MCF 10A (cell line): ENCODE measurements around the gene SHTN1. TPM values are rescaled to one million over a fixed set of nuclear protein-coding genes. Genes with fewer than 3 reads are reported as not detected.

Experiments
- BruUV-seq: library from RNA; stranded (reverse); fragments of 400-500 nt; replicated peaks from 2 replicates; lab custom pipeline; 2021; lab: Mats Ljungman, UMichigan
- CTCF ChIA-PET: fragments of 300-600 bp; sonication (Branson Sonifier 250); formaldehyde crosslinking; extraction: SDS; loops from one replicate; lab custom pipeline; 2021; ENCODE audit warnings: antibody characterized with exemption, inconsistent platforms; lab: Yijun Ruan, JAX
- POLR2A ChIA-PET: fragments of 300-600, 350-650 bp; sonication (Branson Sonifier 250); formaldehyde crosslinking; extraction: SDS; loops from one replicate; lab custom pipeline; 2020; ENCODE audit warnings: antibody characterized with exemption, inconsistent platforms; lab: Yijun Ruan, JAX
- DNase-seq: peaks from one replicate; pipeline ENCODE4 v3.0.0-alpha.2; 2018; ENCODE audit not compliant: unreplicated experiment
- H3K27ac Mint-ChIP-seq: one replicate; pipeline ENCODE4 v1.8.0; 2022; ENCODE audit warnings: mild to moderate bottlenecking, low read depth, mixed read lengths; ENCODE audit not compliant: unreplicated experiment
- H3K27me3 Mint-ChIP-seq: one replicate; pipeline ENCODE4 v1.8.0; 2022; ENCODE audit warnings: mixed read lengths; ENCODE audit not compliant: insufficient read depth, unreplicated experiment
- H3K36me3 Mint-ChIP-seq: one replicate; pipeline ENCODE4 v1.8.0; 2022; ENCODE audit warnings: mild to moderate bottlenecking, moderate library complexity, mixed read lengths; ENCODE audit not compliant: insufficient read depth, unreplicated experiment
- H3K4me1 Mint-ChIP-seq: one replicate; pipeline ENCODE4 v1.8.0; 2022; ENCODE audit warnings: mixed read lengths; ENCODE audit not compliant: insufficient read depth, unreplicated experiment
- H3K4me3 Mint-ChIP-seq: one replicate; pipeline ENCODE4 v1.8.0; 2022; ENCODE audit warnings: mild to moderate bottlenecking, moderate library complexity, mixed read lengths; ENCODE audit not compliant: unreplicated experiment
- H3K9me3 Mint-ChIP-seq: one replicate; pipeline ENCODE4 v1.8.0; 2022; ENCODE audit warnings: mixed read lengths; ENCODE audit not compliant: unreplicated experiment
- CTCF ChIP-seq: fragments of 200-600 bp; IDR thresholded peaks from one replicate; pipeline ENCODE4 v1.8.0; 2022; ENCODE audit warnings: antibody characterized with exemption, mild to moderate bottlenecking; ENCODE audit not compliant: unreplicated experiment
- intact Hi-C: fragments of 100-400 bp; cut with micrococcal nuclease; formaldehyde crosslinking; loops from 2 replicates; pipeline ENCODE4 v1.14.1; 2022
- total RNA-seq: library from RNA; stranded (reverse); gene quantifications from 2 replicates; pipeline ENCODE4 v1.2.3, GENCODE V29; 2022

The SHTN1 gene
- total RNA-seq, 1 experiment from 2014 or later: 39.2 TPM

GRCh38 chr10:116917481-116917880, 87.5 kb downstream of the SHTN1 start:
- TF ChIP-seq CTCF: no peak
- ChIA-PET POLR2A (no interaction called here), CTCF (interaction anchor here (1.0 kb wide), 1 partner anchor 258 kb away, joined by 4 read pairs; no protein-coding TSS in a partner anchor)
- Mint-ChIP-seq H3K4me1 (no peaks in the 10 kb centered on the region), H3K27ac (no peak overlapping the region), H3K27me3 (no peaks in the 10 kb centered on the region), H3K36me3 (peaks cover 67% of the 10 kb centered on the region), H3K9me3 (no peaks in the 10 kb centered on the region), H3K4me3 (no peak overlapping the region)
- BruUV-seq: no TSS peak
- no peak for DNase-seq
- intact Hi-C loops: no loop called here

- ChIA-PET CTCF (no interaction called here), POLR2A (interaction anchor here (0.6 kb wide), 1 partner anchor 100 kb away, joined by 3 read pairs; no protein-coding TSS in a partner anchor)
- no peak for DNase-seq
- TF ChIP-seq CTCF: no peak
- no TSS peak for BruUV-seq
- H3K27me3 Mint-ChIP-seq: no peaks in the 10 kb centered on the region
- H3K9me3 Mint-ChIP-seq: no peaks in the 10 kb centered on the region
- H3K4me3 Mint-ChIP-seq: no peak overlapping the region
- H3K36me3 Mint-ChIP-seq: peaks cover 69% of the 10 kb centered on the region
- no peak overlapping the region for H3K27ac Mint-ChIP-seq
- intact Hi-C loops: no loop called here
- H3K4me1 Mint-ChIP-seq: no peaks in the 10 kb centered on the region
Measured at GRCh38 chr10:116915340-116915739, 89.6 kb downstream of the SHTN1 start.

- Mint-ChIP-seq H3K27me3 (no peaks in the 10 kb centered on the region), H3K36me3 (peaks cover 66% of the 10 kb centered on the region), H3K4me1 (no peaks in the 10 kb centered on the region), H3K4me3 (no peak overlapping the region), H3K9me3 (no peaks in the 10 kb centered on the region), H3K27ac (no peak overlapping the region)
- intact Hi-C loops: no loop called here
- DNase-seq: no peak
- TF ChIP-seq CTCF: no peak
- BruUV-seq: no TSS peak
- ChIA-PET CTCF (interaction anchor here (0.8 kb wide), 1 partner anchor 10 kb away, joined by 3 read pairs; no protein-coding TSS in a partner anchor), POLR2A (no interaction called here)
Measured at GRCh38 chr10:116913695-116914094, 91.3 kb downstream of the SHTN1 start.

- H3K4me3 Mint-ChIP-seq: no peak overlapping the region
- POLR2A ChIA-PET: interaction anchor here (1.6 kb wide), 1 partner anchor 23 kb away, joined by 4 read pairs; no protein-coding TSS in a partner anchor
- BruUV-seq: no TSS peak
- H3K4me1 Mint-ChIP-seq: no peaks in the 10 kb centered on the region
- no peak overlapping the region for H3K27ac Mint-ChIP-seq
- H3K27me3 Mint-ChIP-seq: no peaks in the 10 kb centered on the region
- CTCF ChIA-PET: no interaction called here
- no peaks in the 10 kb centered on the region for H3K9me3 Mint-ChIP-seq
- intact Hi-C loops: no loop called here
- DNase-seq: no peak
- TF ChIP-seq CTCF: no peak
- peaks cover 56% of the 10 kb centered on the region for H3K36me3 Mint-ChIP-seq
Measured at GRCh38 chr10:116912162-116912561, 92.8 kb downstream of the SHTN1 start.
